ENCODE results near the gene ING4.

Gene ING4

GRCh38 chr12:6635856-6636531, 26.9 kb downstream of the ING4 start, which contains the start of gene LPAR5:
Gene LPAR5, minus strand, starts transcription at chr12:6635959. Its CDS starts 14,711 bp downstream, at chr12:6621248.
- peak in 3 of 14 donors; percentile 17 to 38 (median 22) for DNase-seq

GRCh38 chr12:6635375-6635855, 27.5 kb downstream of the ING4 start:
- no peak for DNase-seq

GRCh38 chr12:6632026-6632983, 30.6 kb downstream of the ING4 start:
- DNase-seq = peak in 6 of 14 donors; percentile 29 to 52 (median 39)

- no peak for DNase-seq
Observed at GRCh38 chr12:6631549-6631961, 31.4 kb downstream of the ING4 start.

- peak in 1 of 14 donors; percentile 66 for DNase-seq
Observed at GRCh38 chr12:6630736-6631135, 32.2 kb downstream of the ING4 start.

- no peak for DNase-seq
Observed at GRCh38 chr12:6627616-6628015, 35.3 kb downstream of the ING4 start.

GRCh38 chr12:6626654-6627283, 36.1 kb downstream of the ING4 start:
- DNase-seq = peak in 1 of 14 donors; percentile 23

GRCh38 chr12:6620885-6621274, 42.0 kb downstream of the ING4 start:
- no peak for DNase-seq

- DNase-seq = peak in 2 of 14 donors; percentile 19 to 25
Observed at GRCh38 chr12:6620137-6620884, 42.6 kb downstream of the ING4 start.

GRCh38 chr12:6618483-6619225, 44.3 kb downstream of the ING4 start:
- peak in 1 of 14 donors; percentile 29 for DNase-seq

GRCh38 chr12:6615802-6616201, 47.1 kb downstream of the ING4 start:
- no peak for DNase-seq

- DNase-seq = no peak
Observed at GRCh38 chr12:6614513-6615172, 48.3 kb downstream of the ING4 start.

GRCh38 chr12:6613776-6614512, 49.0 kb downstream of the ING4 start:
- peak; percentile 65 to 100 (median 95) for DNase-seq

- DNase-seq = peak in 12 of 14 donors; percentile 76 to 96 (median 86)
Observed at GRCh38 chr12:6613015-6613775, 49.7 kb downstream of the ING4 start.

GRCh38 chr12:6612652-6613014, 50.3 kb downstream of the ING4 start:
- DNase-seq = peak in 2 of 14 donors; percentile 63 to 81

GRCh38 chr12:6612247-6612646, 50.7 kb downstream of the ING4 start:
- DNase-seq = peak in 1 of 14 donors; percentile 44

GRCh38 chr12:6608592-6609281, 54.2 kb downstream of the ING4 start:
- DNase-seq = peak in 1 of 14 donors; percentile 15
